HG03280 (cell line): ENCODE data around the gene C19orf73.
A peak's percentile ranks its signal among the peaks of the same experiment; 100 is the strongest.
"Not testable (repeated sequence)": the region's sequence is repeated elsewhere in the genome, so short reads cannot be mapped to it uniquely, and the experiment has no call there.

Experiments used
- ATAC-seq: cut with Tn5 transposase; IDR thresholded peaks from one replicate; pipeline ENCODE4 v1.9.1; 2021; ENCODE audit warnings: mild to moderate bottlenecking, moderate library complexity; ENCODE audit not compliant: unreplicated experiment

Gene C19orf73

GRCh38 chr19:49103331-49104085 is 15.4 kb downstream of the C19orf73 start:
- no peak for ATAC-seq

- no peak for ATAC-seq
Measured at GRCh38 chr19:49102303-49102702, 16.6 kb downstream of the C19orf73 start.

- ATAC-seq = no peak
Measured at GRCh38 chr19:49101160-49101559, 17.8 kb downstream of the C19orf73 start.

DNA sequence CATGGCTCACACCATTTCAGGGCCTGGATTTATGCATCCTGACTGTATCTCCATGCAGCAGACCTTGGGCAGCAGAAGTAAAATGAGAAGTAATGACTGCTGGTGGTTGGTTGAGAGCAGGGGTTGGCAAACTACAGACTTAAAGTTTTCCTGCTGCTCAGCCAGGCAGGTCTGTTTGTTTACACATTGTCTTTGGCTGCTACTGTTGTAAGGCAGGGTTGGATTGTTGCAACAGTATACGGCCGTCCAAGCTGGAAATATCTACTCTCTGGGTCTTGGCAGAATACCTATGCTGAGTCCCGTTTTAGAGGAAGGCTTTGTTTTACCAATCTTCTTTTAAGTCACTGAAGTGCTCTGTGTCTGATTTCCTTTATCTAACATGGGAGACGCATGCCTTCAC is 20.1 kb downstream of the C19orf73 start:
- no peak for ATAC-seq

DNA sequence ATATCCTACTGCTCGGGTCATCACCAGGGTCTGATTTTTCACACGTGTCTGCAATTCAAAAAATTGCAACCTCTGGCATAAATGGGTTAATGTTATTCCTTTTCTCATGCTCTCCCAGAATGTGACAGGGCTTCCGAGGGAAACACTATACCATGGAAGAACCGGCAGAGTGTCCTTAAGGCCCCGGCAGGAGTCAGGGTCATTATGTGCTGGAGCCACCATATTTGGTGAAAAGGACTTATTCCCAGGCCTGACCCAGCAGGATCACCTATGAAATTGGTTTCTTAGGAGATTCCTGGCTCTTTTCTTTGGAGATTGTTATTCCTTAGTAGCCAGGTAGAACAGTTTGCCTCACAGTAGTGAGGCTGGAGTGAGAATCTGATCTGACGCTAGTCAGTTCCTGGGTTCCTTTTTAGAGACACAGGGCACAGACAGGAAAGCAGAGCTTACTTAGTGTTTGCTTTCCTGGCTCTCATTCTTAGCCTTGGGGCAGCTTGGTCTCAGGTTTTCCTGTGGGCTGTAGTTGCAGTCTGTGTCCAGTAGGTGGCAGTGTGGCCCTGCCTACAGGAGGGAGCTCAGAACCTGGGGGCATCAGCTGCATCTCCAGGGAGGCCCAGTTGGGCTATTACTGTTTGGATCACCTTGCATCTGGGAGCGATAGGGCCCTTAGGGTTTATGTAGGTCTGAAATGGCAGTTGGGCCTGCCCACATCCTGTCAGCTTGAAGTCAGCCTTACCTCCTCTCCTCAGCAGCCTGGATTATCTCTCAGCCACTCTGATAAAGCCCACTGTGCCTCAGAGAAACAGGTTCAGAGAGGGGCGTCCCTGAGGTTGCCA is 21.3 kb downstream of the C19orf73 start:
- no peak for ATAC-seq

DNA sequence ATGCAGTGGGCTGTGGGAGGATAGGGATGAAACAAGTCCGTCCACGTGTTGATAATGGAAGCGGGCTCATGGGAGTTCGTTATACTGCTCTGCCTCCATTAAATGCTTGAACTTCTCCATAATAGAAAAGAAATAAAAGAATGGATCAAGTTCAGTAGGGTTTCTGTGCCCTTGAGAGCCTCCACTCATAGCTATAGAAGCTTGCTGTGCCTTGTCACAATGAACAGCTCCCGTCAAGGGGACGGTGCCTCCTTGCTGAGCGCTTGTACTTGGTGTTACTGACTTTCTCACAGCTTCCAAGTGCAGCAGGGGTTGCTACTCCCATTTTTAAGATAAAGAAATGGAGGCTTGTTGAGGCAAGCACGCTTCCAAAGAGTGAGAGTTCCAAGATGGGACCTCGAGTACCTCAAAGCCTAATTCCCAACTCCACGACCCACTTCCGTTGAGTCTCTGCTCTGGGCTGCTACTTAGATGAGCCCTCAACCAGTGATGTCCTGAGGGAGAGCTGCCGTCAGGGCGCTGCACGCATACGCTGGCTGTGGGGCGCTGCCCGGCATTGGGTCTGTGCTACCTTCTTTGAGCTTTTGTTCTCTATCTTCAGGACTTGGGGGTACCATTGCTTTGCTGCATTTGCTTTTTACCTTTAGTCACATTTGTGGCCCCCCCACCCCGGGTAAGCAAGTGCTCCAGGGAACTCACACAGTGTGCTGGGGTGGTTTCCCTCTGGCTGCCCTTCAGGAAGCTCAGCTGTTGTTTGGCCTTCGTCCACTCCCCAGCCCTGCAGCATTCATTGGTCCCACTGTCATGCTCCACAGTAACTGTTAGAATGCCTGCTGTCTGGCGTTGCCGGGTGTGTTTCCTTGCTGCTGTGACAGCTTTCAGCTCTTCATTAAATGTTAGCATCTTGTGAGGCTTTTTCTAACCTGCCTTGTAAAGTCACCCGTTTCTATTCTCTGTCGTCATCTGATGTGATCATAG is 24.1 kb downstream of the C19orf73 start:
- no peak for ATAC-seq

- no peak for ATAC-seq
Measured at GRCh38 chr19:49092686-49093085, 26.3 kb downstream of the C19orf73 start.

DNA sequence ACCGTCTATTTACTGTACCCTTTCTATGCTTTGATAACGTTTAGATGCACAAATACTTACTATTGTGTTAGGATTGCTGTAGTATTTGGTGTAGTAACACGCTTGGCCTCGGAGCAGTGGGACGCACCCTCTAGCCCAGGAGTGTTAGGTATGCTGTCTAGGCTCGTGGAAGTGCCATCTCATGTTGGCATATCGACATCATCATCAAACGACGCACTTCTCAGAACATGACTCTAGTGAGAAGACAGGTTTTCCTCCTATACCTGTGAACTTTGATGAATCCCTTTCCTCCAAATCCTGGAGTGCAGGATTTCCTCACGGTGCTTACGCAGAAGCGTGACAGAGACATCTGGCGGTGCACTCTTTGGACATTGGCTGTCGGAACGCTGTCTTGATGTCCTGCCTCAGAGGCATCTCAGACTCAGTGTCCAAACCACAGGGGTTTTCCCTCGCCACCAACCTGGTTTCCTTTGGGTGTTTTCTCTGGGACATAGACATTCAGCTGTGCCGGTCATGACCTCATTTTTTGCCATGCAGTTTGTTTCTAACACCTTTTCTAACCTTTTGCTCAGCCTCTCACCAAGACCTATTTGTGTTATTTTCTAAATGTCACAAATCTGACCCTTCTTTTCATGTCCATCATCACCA is 27.4 kb downstream of the C19orf73 start:
- no peak for ATAC-seq

GRCh38 chr19:49086296-49086695 is 32.6 kb downstream of the C19orf73 start:
- ATAC-seq = no peak

DNA sequence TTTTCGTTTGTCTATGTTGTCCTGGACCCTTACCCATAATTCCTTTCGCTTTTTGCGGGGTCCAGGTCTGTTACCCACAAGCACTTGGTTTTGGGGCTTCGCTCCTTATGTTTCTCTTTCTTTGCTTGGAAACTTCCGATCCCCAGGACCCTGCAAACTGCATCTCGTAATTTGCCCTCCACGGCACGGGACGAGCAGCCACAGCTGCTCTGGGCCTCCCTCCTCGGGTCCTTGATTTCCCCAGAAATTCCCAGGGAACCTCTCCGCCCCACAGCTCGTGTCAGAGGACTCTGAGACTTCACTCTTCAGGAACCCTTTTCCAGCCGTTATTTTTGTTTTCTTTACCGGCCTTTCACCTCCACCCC is 33.1 kb downstream of the C19orf73 start:
- ATAC-seq = no peak

- peak; percentile 87 for ATAC-seq
Measured at GRCh38 chr19:49085020-49085867, 33.7 kb downstream of the C19orf73 start, which contains the start of gene SNRNP70. Gene SNRNP70 (plus strand): TSS chr19:49085451. CDS start chr19:49086415, 964 bp downstream.

GRCh38 chr19:49084206-49085019 is 34.5 kb downstream of the C19orf73 start:
- no peak for ATAC-seq

DNA sequence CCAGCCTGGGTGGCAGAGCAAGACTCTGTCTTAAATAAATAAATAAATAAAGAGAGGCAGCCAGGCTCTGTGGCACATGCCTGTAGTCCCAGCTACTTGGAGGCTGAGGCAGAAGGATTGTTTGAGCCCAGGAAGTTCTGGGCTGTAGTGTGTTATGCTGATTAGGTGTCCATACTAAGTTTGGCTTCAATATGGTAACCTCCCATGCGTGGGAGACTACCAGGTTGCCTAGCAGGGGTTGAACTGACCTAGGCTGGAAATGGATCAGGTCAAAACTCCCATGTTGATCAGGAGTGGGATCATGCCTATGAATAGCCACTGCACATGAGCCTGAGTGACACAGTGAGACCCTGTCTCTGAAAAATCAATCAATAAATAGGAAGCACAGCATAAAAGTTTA is 37.7 kb downstream of the C19orf73 start:
- no peak for ATAC-seq

DNA sequence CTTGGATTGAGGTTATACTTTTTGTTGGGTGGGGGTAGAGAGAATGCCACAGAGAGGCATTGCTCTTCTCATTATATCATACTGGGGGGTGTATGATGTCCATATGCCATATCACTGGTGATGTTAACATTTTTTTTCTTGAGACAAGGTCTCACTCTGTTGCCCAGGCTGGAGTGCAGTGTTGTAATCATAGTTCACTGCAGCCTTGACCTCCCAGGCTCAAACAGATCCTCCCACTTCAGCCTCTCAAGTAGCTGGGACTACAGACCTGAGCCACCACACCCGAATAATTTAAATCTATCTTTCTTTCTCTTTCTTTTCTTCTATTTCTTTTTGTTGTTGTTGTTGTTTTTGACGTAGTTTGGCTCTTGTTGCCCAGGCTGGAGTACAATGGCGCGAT is 38.6 kb downstream of the C19orf73 start:
- no peak for ATAC-seq

DNA sequence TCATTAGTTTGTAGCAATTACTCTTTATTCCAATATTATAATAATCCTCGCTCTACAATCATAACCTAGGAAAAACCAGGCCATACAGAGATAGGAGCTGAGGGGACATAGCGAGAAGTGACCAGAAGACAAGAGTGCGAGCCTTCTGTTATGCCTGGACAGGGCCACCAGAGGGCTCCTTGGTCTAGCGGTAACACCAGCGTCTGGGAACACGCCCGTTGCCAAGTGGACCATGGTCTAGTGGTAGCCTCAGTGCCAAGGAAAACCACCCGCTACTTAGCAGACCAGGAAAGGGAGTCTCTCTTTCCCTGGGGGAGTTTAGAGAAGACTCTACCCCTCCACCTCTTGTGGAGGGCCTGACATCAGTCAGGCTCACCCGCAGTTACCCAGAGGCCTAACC is 44.1 kb downstream of the C19orf73 start:
- not testable (repeated sequence) for ATAC-seq

- no peak for ATAC-seq
Measured at GRCh38 chr19:49073514-49074378, 45.2 kb downstream of the C19orf73 start.

DNA sequence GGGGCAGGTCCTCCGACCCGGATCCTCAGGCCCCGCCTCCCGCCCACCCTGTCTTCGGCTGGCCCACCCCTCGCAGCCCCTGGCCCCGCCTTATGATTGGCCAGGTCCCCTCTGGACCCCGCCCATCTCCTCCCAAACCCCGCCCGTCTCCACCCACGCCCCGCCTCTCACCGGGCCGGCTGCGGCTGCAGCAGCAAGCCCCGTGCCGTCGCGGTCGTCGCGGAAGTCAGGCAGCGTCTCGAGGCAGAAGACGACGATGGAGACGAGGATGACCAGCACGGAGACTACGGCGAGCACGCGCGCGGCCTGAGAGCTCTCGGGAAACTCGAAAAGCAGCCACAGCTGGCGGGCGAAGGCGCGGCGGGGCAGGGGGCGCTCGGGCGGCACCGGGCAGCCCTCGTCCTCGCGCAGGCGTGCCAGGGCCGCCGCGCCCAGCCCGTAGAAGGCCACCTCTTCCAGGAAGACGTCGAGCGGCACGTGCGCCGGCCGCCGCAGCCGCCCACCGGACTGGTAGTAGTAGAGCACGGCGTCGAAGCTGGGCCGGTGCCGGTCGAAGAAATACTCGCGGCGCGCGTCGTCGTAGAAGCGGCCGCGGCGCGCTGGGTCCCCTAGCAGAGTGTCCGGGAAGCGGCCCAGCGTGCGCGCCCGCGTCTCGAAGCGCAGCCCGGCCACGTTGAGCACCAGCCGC is 46.9 kb downstream of the C19orf73 start:
- no peak for ATAC-seq
